PFSK-1 (cell line): ENCODE data around the gene XRRA1.

Experiments used
- FOXP2 ChIP-seq: optimal IDR thresholded peaks from 2 replicates; pipeline ENCODE3; 2011; ENCODE audit warnings: borderline replicate concordance, control low read depth, inconsistent platforms; ENCODE audit not compliant: insufficient read depth; ENCODE audit errors: extremely low read length, extremely low read depth
- POLR2AphosphoS5 ChIP-seq: IDR thresholded peaks from 2 replicates; pipeline ENCODE4 v1.6.1; 2012; ENCODE audit warnings: low read depth, mild to moderate bottlenecking, control low read depth, low read length, moderate library complexity
- REST ChIP-seq, 2 experiments: IDR thresholded peaks; 2 replicates each; pipeline versions ENCODE4 v1.6.1 to v1.8.0; 2011 to 2012; ENCODE audit warnings: low read depth in 2 of 2, low read length in 2 of 2, control low read depth in 1 of 2, inconsistent platforms in 1 of 2, mild to moderate bottlenecking in 1 of 2, moderate library complexity in 1 of 2; ENCODE audit not compliant: insufficient read depth in 1 of 2
- SIN3A ChIP-seq: IDR thresholded peaks from 2 replicates; pipeline ENCODE4 v1.6.1; 2012; ENCODE audit warnings: mild to moderate bottlenecking, low read length, moderate library complexity, borderline replicate concordance; ENCODE audit not compliant: insufficient read depth
- TAF1 ChIP-seq: IDR thresholded peaks from 2 replicates; pipeline ENCODE4 v1.6.1; 2012; ENCODE audit warnings: low read length, control low read depth, borderline replicate concordance; ENCODE audit not compliant: insufficient read depth

GRCh38 chr11:74932797-74933196 is 16.1 kb downstream of the XRRA1 start:
- TF ChIP-seq REST (IDR thresholded peaks at IDR 0.05; ENCODE audit: insufficient read depth in 1 of 2, low read depth in 2 of 2, low read length in 2 of 2) (no peak), SIN3A (no peak), POLR2AphosphoS5 (no peak), TAF1 (no peak), FOXP2 (no peak)
